ENCODE measurements around the gene TWNK.
"Not testable (repeated sequence)": the region's sequence is repeated elsewhere in the genome, so short reads cannot be mapped to it uniquely, and the experiment has no call there.

Gene TWNK

DNA sequence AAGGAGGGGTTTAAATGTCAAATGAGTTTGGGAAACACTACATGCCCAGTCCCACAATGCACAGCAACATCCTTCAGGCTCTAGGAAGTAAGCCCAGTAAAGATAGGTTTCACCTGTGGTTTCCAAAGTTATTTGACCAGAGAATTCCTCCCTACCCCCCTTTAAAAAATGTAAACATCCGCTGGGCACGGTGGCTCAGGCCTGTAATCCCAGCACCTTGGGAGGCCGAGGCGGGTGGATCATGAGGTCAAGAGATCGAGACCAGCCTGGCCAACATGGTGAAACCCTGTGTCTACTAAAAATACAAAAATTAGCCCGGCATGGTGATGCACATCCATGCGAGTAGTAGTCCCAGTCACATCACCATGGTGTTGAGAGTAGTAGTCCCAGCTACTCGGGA lies 11.9 kb upstream of the TWNK start:
- DNase-seq: not testable (repeated sequence)

DNA sequence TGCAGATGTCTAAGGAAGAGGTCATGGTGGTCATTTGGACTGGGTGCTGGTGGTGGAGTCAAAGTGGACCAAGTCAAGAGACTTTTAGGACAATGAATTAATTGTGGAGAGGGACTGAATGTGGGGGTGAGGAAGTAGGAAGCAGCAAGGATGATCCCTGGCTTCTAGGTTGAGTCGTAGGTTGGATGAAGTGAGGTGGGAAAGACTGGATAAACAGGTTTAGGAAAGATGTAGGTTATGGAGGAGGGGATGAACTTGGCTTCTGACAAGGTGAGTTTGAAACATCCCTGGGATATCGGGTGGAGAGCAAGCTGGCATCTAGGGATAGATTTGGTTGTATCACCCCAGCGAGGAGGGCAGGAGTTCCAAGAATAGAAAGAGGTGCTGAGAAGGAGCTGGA lies 10.4 kb upstream of the TWNK start:
- DNase-seq: no peak

DNA sequence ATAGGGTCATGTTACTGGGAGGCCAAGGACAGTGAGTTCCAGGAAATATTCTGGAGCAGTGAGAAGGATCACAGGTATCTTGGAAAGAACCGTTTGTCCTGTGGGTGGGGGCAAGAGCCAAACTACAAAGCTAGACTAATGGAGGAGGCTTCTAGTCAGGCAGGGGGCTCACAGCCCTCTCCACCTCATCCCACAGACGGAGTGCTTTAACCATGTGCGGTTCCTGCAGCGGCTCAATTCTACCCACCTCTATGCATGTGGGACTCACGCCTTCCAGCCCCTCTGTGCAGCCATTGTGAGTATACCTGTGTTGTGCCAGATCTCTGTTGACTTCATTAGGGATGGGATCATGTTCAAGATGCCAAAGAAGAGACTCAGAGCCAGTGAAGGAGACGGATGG lies 9.9 kb upstream of the TWNK start:
- no peak for DNase-seq

DNA sequence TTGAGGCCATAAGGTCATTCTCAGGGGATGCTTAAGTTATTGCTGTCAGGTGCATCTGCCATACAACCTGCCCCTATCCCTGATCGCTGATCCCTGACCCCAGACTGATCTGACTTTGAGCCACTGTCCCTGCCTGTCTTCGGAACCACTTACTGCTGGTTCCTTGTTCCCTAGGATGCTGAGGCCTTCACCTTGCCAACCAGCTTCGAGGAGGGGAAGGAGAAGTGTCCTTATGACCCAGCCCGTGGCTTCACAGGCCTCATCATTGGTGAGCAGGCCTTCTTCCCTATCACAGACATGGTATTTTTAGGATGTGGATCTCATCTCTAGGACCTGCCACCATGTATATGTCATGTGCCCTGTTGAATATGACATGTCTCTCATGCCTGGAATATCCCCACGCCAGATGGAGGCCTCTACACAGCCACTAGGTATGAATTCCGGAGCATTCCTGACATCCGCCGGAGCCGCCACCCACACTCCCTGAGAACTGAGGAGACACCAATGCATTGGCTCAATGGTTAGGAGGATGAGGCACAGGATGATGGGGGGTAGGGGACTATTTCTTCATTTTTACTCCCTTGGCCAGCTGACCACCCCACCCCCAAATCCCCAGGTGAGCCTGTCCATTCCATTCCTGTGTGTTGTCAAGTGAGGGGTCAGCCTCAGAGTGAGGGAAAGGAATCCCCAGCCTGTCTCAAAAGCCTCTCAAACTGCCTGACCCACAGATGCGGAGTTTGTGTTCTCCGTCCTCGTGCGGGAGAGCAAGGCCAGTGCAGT lies 9.0 kb upstream of the TWNK start:
- no peak for DNase-seq

DNA sequence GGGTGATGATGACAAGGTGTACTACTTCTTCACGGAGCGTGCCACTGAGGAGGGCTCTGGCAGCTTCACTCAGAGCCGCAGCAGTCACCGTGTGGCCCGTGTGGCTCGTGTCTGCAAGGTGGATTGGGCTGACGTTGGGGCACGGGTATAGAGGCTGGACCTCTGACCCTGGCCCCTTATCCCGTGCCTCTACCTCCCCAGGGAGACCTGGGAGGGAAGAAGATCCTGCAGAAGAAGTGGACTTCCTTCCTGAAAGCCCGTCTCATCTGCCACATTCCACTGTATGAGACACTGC lies 8.5 kb upstream of the TWNK start:
- DNase-seq: no peak

DNA sequence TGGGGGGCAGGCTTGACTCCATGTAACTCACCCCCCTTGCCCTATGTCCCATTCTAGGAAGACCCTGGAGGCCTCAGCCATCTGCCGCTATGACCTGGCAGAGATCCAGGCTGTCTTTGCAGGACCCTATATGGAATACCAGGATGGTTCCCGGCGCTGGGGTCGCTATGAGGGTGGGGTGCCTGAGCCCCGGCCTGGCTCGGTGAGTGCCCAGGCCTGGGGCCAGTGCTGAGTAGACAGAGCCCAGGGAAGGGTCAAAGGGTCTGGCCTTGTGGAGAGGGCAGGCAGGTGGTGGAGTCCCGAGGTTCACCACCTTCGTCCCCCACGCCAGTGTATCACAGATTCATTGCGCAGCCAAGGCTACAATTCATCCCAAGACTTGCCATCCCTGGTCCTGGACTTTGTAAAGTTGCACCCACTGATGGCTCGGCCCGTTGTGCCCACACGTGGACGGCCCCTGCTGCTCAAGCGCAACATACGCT lies 7.5 kb upstream of the TWNK start:
- DNase-seq: no peak

DNA sequence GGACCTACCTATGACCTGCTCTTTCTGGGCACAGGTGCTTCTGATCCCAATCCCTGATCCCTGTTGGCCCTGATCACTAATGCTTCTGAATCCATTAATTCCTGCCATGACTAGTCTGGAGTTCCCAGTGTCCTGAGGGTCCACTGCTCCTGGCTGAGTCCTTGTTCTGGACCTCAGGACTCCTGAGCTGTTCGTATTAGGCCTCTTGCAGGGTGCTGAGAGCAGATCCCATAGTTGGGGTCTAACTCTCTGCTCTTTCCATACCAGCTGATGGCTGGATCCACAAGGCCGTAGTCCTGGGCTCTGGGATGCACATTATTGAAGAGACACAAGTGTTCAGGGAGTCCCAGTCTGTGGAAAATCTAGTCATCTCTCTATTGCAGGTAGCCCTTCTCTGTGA lies 7.0 kb upstream of the TWNK start:
- no peak for DNase-seq

DNA sequence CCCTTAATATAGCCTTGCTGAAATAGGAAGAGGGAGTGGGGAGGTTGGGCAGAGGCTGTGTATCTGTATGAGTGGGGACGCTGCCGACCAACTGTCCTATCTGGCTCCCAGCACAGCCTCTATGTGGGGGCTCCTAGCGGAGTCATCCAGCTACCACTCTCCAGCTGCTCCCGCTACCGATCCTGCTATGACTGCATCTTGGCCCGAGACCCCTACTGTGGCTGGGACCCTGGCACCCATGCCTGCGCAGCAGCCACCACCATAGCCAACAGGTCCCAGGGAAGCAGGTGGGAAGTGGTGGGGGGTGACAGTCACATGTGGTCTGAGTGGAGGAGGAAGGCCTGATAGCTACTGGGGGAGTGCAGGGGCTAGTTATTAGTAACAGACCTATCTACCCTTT lies 6.6 kb upstream of the TWNK start:
- DNase-seq: no peak

DNA sequence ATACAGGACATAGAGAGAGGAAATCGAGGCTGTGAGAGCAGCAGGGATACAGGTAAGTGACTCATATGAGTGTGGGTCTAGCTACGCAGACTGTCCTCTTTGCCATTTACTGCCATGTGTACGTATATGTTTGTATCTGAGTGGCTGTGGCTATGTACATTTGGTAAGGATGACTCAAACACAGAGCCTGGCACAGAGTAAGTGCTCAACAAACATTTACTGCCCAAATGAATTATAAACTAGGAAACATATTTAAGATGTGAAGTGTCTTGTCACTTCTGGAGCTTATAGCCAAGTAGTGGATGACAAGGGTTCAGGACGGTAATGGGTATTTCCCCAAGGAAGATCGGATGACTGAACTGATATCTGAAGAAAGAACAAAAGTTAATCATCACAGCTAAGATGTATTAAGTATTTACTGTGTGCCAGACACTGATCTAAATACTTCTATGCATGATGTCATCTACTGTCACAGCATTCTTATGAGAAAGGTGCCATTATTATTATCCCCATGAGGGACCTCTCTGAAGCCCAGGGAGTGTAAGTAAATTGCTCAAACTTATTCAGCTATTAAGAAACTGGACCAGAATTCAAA lies 6.1 kb upstream of the TWNK start:
- DNase-seq: no peak

DNA sequence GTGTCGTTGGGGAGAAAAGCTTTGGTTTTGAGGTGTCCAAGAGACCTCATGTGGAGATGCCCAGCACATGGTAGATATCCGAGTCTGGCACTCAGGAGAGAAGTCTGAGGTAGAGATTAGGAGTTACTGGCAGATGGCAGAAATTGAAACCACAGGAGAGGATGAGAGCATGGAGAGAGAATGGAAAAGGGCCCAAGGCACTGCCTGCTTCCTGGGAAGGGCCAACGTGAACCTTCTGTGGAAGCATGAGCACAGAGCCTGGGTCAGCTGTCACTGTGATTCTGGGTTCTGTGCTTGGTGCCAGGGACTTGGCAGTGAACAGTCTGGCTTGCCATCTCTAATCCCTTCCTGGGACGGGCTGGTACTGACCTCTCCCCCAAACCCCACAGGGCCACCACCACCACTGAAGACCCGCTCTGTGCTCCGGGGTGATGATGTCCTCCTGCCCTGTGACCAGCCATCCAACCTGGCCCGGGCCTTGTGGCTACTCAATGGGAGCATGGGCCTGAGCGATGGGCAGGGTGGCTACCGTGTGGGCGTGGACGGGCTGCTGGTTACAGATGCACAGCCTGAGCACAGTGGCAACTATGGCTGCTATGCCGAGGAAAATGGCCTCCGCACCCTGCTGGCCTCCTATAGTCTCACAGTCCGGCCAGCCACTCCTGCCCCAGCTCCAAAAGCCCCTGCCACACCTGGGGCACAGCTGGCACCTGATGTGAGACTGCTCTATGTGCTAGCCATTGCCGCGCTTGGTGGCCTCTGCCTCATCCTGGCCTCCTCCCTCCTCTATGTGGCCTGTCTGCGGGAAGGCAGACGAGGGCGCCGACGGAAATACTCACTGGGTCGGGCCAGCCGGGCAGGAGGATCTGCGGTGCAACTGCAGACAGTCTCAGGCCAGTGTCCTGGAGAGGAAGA lies 4.2 kb upstream of the TWNK start:
- DNase-seq: no peak

DNA sequence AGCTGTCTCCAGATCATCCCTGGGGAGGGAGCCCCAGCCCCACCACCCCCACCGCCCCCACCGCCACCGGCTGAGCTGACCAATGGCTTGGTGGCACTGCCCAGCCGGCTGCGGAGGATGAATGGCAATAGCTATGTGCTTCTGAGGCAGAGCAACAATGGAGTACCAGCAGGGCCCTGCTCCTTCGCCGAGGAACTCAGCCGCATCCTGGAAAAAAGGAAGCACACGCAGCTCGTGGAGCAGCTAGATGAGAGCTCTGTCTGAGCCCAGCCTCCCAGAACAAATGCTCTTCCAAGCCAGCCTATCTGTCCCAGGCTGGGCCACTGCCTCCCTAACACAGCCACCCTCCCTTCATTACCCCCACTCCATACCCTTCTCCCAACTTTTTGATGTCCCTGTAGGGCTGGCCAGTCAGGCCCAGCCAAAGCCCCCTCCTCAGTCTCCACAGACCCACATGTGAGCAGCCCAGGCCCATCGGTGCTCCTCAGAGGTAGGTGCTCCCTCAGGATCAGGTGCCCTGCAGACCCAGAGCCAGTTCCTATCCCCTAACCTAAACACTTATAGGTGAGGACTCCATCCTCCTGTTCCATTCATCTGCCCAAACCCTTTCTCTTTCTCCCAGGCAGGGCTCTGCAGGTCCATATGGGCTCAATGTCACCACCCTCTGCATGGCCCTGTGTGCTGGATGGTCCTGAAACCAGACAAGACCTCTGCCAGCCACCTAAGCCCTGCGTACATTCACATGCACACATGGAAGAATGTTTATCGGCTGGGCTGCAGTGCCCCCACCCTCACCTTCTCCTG lies 3.3 kb upstream of the TWNK start:
- no peak for DNase-seq

DNA sequence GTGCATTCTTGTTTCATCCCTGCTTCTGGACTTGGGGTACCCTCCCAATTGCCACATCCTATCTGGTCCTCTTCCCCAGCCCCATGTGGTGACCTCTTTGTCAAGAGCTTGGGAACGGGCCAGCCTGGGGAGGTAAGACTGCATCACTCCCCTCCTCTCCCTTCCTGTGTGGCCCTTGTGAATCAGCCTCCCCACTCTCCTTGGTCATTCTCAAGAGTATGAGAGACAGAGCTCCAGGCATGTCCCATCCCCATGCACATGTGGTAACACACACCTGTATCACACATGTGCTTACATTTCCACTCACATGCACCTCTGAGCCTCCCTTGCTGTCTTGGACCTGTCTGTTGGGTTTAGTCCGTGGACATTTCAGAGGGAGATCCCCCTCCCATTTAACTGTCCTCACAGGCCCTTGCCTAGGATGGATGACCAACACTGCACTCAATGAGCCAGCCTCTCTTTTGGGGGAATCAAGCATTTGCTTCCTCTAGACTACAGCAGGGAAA lies 2.6 kb upstream of the TWNK start:
- no peak for DNase-seq

DNA sequence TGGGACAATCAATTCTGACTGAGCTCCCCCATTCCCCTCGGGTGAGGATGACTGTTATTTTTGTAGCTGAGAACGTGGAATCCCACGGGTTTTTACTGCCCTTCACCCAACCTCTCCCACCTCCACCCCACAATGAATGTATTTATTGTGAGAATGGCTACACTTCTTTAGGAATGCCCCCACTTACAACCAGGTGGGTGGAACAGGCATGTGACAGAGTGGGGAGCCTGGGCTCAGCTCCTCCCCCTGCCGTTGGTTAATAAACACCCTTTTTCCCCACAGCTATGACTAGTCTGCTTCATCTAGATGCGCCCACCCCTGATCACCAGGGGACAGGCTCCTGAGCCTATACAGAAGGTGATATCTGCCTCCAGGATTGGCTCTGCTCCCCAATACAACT lies 2.0 kb upstream of the TWNK start:
- DNase-seq: no peak

DNA sequence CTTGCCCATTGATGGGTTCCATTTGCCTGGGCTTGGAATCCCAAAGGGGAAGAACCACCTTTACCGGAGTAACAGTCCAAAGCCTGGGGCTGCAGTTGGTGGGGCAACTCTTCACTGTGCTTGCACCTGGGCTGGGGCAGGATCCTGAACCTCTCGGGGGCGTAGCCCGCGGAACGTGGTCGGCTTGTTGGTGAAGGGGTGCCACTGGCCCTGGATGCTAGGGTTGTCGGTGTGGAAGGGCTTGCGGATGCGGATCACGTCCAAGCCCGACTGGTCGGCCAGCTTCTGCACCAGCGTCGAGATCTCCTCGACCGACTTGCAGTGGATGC lies 756 bp upstream of the TWNK start:
- no peak for DNase-seq

DNA sequence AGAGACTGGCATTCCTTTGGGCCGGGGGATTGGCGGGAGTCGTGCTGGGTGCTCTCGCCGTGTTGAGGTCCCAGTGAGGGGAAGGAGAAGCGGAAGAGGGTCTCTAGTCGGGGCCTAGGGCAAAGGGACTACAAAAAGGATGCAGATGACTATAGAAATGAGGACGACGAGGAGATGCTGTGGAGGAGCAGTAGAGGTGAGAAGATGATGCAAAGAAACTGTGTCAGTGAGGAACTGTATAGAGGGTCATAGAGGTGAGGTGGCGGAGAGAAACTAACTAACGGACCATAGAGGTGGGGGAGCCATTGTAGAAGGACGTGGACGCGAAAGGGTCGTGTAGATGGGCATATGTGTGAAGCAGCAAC lies 324 bp downstream of the TWNK start:
- DNase-seq: no peak

DNA sequence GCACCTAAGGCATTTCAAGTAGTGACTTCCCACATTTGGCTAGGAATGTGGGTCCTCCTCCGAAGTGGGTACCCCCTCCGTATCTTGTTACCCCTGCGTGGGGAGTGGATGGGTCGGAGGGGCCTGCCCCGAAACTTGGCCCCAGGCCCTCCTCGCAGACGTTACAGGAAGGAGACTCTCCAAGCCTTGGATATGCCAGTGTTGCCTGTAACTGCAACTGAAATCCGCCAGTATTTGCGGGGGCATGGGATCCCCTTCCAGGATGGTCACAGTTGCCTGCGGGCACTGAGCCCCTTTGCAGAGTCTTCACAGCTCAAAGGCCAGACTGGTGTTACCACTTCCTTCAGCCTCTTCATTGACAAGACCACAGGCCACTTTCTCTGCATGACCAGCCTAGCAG lies 823 bp downstream of the TWNK start:
- DNase-seq: no peak

DNA sequence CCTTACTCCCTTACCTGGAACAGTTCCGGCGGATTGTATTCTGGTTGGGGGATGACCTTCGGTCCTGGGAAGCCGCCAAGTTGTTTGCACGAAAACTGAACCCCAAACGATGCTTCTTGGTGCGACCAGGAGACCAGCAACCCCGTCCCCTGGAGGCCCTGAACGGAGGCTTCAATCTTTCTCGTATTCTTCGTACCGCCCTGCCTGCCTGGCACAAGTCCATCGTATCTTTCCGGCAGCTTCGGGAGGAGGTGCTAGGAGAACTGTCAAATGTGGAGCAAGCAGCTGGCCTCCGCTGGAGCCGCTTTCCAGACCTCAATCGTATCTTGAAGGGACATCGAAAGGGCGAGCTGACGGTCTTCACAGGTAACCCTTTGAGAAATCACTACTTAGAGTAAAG lies 1.7 kb downstream of the TWNK start:
- no peak for DNase-seq

DNA sequence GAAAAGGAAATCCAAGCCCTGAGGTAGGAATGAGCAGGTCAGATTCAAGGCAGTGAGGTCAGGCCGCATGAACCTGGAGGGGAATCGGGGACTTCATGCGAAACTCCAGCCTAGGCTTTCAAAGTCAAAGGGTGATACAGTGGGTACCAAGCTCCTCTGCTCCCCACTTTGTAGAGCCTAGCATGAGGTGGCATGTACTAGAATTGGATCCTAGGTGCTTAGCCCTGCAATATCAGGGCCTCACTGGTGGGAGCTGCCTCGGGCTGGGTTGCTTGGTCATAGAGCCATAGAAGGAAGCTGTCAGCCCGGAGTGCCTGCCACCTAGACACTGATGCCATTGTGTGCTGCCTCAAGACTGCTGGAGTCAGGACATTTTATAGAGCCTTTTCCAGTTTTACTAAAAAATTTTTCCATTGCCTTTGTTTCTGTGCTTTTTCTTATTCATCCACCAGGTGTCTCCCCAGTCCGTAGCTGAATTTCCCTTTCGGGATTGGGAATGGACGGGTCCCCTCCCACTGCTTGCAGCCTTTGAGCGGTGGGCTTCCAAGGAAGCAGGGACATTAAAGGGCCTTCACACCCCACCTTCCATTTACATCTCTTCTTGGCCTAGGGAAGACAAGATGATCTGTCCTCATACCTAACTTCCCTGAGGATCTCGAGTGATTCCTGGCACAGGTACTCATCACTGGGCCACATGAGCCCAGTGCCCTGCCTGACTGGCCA lies 6.8 kb downstream of the TWNK start:
- DNase-seq: no peak

DNA sequence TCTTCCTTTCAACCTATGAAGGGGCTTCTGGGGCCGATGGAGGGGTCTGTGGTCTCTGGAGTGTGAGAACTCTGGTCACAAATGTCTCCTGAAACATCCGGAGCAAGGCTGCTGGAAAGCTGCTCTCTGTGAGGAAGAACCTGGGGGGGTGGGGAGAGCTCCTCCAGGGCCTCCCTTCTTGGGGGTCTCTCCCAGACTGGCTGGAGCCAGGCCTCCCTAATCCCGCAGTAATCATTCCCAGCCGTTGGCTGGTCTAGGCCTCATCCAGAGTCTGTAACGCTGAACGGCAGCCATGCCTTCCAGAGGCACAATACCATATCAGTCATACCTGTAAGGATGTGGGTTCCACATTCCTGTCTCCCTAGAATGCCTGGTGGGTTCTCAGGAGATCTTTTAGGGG lies 7.8 kb downstream of the TWNK start:
- no peak for DNase-seq

DNA sequence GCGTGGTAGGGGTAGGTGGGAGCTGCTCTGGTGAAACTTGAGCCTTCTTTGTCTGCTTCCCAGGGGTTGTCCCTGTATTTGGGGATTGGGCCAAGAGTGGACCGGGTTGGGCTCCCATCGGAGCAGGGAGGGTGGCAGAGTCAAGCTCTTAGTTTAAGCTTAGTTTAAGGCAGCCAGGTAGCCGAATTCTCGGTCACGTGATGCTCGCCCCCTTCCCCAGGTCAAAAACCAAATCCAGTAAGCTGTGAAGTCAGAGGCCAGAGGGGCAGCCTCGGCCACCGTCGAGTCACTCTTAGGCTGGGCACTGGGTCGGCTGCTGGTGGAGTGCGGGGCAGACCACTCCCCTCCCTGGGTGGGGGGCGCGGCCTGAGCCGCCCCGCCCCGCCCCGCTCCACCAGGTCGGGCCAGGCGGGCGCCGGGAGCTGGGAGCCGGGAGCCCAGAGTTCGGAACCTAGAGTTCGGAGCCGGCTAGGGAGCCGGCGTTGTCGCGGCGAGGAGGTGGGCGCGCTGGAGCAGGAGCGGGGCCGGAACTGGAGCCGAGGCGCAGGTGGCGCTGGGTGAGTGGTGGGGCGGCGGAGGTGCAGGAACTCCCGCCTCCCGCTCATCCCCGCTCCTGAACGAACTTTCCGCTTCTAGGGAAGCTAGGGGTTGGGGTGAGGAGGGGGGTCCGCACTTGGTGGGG lies 9.5 kb downstream of the TWNK start:
- no peak for DNase-seq

DNA sequence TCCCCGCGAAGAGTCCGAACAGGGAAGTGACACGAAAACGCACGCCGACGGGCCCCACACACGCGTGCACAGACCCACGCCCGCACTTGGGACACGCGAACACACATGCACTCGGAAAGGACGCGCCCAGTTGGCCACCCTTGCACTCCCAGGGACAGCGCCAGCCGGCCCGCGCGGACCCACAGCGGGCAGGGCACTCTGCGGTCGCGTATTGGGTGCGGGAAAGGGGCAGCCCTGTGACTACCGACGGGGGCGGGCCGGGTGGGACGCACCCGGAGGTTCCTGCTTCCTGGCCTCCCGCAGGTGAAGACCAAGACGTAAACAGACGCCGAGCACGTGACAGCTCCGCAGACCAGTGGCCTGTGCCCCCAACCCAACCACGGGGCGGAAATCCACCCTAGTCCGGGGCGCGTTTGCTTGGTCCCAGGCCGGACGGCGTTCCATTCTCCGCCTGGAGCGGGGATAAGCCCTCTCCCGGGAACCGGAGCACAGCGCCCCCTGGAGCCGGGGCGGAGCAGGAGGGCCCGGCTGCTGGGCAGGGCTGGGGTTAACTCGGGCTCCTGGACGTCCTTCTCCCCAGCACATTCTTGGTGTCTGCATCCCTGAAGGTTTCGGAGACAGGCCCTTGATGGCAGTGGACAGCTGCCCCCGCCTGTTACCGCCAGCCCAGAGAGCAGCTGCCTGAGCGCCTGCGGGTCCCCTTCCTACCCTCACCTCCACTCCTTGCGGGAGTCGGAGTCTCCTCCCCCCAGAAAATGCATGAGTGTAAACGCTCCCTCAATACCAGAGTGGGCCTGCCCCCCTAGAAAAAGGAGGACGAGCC lies 10.2 kb downstream of the TWNK start:
- DNase-seq: peak; percentile 53

All from DMS 273 treated with DMSO at 0.1 percent for 48 hours (cell line).